GM19238 (cell line): ENCODE measurements around the gene RIPPLY3.

Source experiments
- DNase-seq: peaks from one replicate; pipeline ENCODE4 v3.0.0; 2011; ENCODE audit warnings: low spot score; ENCODE audit not compliant: insufficient read length

The RIPPLY3 gene

DNA sequence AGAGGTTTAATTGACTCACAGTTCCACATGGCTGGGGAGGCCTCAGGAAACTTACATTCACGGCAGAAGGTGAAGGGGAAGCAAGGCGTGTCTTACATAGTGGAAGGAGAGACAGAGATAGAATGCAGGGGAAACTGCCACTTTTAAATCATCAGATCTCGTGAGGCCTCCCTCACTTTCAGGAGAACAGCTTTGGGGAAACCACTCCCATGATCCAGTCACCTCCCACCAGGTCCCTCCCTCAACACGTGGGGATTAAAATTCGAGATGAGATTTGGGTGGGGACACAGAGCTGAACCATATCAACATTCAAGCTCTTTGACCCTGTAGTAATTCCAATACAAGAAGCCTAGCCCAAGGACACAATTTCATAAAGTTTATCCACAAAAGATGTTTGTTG is 52.7 kb downstream of the RIPPLY3 start:
- no peak for DNase-seq

DNA sequence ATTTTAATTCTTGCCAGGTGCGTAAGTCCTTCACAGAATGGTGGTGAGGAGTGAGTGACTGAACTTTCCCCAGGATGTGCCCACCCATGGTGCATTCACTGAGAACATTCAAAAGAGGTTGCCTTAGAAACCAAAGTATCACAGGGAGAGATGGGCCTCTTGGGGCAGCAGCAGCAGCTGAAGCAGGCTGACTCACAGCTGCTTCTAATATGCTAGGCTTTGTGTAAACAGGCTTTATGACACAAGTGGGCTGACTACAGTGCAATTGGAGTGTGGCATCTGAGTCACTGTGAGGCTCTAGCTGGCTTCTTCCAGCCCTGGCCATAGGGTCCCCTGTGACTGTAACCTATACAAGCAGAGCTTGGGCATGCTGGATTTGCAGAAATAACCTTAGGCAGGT is 53.8 kb downstream of the RIPPLY3 start:
- DNase-seq, result no peak

- DNase-seq, result no peak
Observed at GRCh38 chr21:37061926-37062592, 55.6 kb downstream of the RIPPLY3 start.

DNA sequence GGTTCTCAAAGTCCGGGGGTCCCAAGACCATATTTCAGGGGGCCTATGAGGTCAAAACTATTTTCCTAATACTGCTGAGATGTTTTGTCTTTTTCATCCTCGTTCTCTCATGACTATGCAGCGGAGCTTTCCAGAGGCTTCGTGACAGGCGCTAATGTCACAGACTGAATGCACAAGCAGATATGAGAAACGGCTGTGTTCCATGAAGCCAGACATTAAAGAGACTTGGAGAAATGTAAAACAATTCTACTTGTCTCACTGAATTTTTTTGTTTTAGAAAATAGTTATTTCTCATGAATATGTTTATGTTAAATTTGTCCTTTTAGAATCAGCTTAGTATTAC is 56.1 kb downstream of the RIPPLY3 start:
- no peak for DNase-seq

DNA sequence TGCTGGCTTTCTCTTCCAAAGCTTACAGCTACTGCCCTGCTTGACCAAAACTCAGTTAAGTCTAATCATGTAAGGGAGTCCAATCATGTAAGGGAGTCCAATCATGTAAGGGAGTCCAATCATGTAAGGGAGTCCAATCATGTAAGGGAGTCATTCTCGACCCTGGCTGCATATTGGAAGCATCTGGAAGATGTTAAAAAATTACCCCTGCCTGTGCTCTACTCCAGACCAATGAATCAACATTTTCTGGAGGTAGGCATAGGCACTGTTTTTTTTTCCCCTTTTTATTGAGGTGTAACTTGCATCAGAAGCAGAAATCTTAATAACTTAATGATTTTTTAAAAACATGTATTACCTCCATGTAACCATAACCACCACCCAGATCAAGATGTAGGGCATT is 56.9 kb downstream of the RIPPLY3 start:
- DNase-seq, result no peak

DNA sequence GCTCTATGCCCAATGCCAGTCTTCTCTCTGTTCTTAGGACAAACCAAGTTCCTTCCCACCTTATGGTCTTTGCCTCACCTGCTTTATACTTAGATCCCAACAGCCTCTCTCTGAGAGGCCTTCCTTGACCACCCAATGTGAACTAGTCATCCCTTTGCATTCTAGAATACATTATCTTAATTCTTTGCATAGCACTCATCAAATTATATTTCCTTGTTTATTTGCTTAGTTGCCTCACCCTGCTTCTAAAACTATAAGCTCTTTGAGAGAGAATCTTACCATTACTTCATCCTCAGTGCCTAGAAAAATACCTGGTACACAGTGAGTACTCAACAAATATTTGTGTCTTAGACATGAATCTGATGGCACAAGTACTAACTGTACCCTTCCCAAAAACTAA is 58.3 kb downstream of the RIPPLY3 start:
- no peak for DNase-seq

GRCh38 chr21:37065561-37066177 is 59.2 kb downstream of the RIPPLY3 start:
- DNase-seq, result no peak
